ENCODE data around the gene INHBC. TPM values are rescaled to one million over a fixed set of nuclear protein-coding genes. Genes with fewer than 3 reads are reported as not detected.
A peak's percentile ranks its signal among the peaks of the same experiment; 100 is the strongest.

INHBC gene
- total RNA-seq, 1 donor from 2014 or later = not detected

DNA sequence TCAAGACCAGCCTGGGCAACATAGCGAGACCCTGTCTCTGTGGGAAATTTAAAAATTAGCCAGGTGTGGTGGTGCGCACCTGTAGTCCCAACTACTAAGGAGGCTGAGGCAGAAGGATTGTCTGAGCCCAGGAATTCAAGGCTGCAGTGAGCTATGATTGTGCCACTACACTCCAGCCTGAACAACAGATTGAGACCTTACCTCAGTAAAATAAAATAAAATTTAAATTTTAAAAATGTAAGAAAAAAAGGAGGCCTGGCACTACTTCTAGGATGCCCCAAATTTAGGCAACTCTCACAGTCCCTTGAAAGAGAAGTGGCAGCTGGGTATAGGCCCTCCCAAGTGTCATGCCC lies 19.6 kb downstream of the INHBC start:
- no peak for DNase-seq (ENCODE audit: low read depth in 2 of 2)

GRCh38 chr12:57454566-57455373 lies 20.2 kb downstream of the INHBC start, which contains the start of gene INHBE:
TSS of gene INHBE (plus strand) at chr12:57455307. CDS start at chr12:57455537, 230 bp downstream.
- DNase-seq (ENCODE audit: low read depth in 2 of 2) = no peak

GRCh38 chr12:57455374-57456144 lies 21.0 kb downstream of the INHBC start:
- DNase-seq (ENCODE audit: low read depth in 2 of 2) = no peak

DNA sequence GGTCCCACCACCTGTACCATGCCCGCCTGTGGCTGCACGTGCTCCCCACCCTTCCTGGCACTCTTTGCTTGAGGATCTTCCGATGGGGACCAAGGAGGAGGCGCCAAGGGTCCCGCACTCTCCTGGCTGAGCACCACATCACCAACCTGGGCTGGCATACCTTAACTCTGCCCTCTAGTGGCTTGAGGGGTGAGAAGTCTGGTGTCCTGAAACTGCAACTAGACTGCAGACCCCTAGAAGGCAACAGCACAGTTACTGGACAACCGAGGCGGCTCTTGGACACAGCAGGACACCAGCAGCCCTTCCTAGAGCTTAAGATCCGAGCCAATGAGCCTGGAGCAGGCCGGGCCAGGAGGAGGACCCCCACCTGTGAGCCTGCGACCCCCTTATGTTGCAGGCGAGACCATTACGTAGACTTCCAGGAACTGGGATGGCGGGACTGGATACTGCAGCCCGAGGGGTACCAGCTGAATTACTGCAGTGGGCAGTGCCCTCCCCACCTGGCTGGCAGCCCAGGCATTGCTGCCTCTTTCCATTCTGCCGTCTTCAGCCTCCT lies 21.6 kb downstream of the INHBC start:
- peak; percentile 16 to 52 for DNase-seq (ENCODE audit: low read depth in 2 of 2)

DNA sequence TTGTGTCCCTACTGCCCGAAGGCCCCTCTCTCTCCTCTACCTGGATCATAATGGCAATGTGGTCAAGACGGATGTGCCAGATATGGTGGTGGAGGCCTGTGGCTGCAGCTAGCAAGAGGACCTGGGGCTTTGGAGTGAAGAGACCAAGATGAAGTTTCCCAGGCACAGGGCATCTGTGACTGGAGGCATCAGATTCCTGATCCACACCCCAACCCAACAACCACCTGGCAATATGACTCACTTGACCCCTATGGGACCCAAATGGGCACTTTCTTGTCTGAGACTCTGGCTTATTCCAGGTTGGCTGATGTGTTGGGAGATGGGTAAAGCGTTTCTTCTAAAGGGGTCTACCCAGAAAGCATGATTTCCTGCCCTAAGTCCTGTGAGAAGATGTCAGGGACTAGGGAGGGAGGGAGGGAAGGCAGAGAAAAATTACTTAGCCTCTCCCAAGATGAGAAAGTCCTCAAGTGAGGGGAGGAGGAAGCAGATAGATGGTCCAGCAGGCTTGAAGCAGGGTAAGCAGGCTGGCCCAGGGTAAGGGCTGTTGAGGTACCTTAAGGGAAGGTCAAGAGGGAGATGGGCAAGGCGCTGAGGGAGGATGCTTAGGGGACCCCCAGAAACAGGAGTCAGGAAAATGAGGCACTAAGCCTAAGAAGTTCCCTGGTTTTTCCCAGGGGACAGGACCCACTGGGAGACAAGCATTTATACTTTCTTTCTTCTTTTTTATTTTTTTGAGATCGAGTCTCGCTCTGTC lies 22.3 kb downstream of the INHBC start:
- DNase-seq (ENCODE audit: low read depth in 2 of 2) = no peak

GRCh38 chr12:57458665-57459054 lies 24.1 kb downstream of the INHBC start:
- DNase-seq (ENCODE audit: low read depth in 2 of 2) = no peak

- DNase-seq (ENCODE audit: low read depth in 2 of 2) = peak; percentile 82 to 95
Observed at GRCh38 chr12:57459055-57459749, 24.6 kb downstream of the INHBC start.

DNA sequence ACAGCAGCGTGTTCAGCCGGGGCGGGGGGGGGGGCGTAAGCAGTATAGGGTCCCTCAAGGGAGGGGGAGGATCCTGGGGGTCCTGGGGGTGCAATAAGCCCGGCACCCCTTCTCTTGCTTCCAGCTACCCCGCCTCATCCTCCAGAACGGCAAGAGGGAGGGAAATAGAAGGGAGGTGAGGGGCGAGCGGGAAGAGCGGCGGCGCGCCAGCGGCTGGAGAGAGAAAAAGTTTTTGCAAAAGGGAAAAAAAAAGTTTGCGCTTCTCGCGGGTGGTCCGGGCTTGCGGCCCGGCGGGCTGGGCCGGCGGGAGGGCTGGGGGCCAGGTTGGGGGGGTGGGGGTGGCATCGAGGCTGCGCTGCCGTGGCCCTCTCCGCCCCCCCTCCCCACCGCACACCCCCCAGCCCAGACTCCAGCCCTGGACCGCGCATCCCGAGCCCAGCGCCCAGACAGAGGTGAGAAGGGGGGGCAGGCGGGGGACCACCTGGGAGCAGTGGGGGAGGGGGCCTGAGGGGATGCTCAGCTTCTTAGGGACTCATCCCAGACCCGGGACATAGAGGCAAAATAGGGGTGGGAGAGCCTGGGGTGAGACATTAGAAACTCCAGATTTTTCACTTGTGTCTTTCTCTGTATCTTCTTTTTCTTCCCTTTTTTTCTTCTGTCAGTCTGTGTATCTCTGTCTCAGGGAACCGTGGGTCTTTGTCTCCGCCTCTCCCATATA lies 25.3 kb downstream of the INHBC start, which contains the start of gene GLI1:
GLI1 (plus strand) TSS at position 36 of the 718 bp plus-strand sequence. CDS start 3,907 bp downstream, outside the sequence.
- DNase-seq (ENCODE audit: low read depth in 2 of 2) = no peak

DNA sequence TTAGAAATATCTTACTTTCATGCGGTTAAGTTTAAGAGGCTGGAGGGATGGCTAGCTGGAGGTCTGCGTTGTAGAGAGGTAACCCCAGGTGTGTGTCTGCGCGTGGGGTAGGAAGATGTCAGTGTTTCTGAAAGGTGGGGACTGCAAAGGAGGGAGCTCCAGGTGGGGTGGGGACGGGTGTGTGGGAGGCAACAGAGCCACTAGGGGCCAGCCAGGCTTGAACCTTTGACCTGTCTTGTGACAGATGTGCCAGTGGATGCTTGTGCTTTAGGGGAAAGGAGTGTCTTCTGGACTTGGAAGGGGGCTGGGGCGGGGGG lies 25.8 kb downstream of the INHBC start:
- no peak for DNase-seq (ENCODE audit: low read depth in 2 of 2)

DNA sequence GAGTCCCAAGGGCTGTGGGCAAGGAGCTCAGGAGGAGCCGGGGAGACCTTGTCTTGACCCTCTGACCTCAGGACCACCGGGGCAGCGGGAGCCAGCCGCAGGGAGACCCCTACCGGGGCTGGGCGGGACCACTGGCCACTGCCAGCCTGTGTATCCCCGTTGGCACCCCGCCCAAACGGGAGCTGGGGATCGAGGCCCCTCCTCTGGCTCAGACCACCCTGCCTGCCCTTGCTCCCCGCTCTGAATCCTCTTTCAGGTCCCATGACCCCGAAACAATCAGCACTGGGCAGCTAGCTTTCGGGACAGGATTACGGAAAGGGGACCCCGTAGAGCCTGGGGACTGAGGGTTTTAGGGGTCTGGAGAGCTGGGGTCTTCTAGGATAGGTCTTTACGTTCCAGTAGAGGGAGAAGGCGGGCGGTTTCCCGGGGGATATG lies 26.3 kb downstream of the INHBC start:
- DNase-seq (ENCODE audit: low read depth in 2 of 2) = no peak

DNA sequence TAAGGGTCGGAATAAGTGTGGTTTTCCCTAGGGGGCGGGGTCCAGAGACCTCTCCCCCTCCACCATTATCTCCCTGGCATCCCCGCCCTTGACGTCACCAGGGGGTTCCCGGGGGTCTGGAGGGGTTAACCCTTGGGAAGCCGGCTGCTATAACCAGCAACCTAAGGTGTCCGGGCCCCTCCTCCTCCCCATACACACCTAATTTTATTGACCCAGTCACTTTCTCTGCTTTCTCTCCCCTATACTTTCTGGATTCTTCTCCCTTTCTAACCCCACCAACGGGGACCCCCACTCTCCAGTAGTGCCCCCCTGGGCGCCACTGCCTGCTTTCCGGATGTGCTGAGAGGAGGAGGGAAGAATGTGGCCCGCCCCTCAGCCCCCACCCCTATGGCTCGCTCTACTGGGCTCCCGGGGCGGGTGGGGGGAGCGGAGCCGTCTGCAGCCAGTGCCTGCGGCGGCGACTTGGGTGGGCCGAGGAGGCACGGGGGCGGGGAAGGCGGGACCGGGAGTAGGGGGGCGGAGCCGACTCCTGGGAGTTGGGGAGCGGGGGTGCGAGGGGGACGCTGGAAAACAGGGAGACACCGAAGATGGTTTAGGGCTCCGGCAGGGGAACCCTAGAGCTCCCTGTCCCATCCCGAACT lies 26.8 kb downstream of the INHBC start:
- peak in 1 of 2 donors; percentile 44 for DNase-seq (ENCODE audit: low read depth in 2 of 2)

DNA sequence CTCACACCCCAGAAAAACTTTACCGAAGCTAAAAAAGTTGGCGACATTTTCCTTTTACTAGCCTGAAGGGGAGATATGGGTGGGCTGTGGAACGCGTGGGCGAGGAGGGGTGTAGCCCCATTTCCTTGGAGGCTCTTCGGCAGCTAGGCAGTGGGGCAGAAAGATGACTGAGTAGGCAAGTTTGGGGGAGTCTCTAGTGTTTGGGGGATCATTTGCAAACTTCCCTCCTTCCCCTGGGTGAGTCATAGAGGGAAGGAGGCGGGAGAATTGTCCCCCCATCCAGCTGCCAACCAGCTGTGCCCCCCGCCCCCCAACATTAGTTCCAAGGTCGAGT lies 27.3 kb downstream of the INHBC start:
- no peak for DNase-seq (ENCODE audit: low read depth in 2 of 2)

- DNase-seq (ENCODE audit: low read depth in 2 of 2) = peak; percentile 57 to 84
Observed at GRCh38 chr12:57462251-57462911, 27.8 kb downstream of the INHBC start.

GRCh38 chr12:57462912-57463253 lies 28.3 kb downstream of the INHBC start:
- no peak for DNase-seq (ENCODE audit: low read depth in 2 of 2)

- DNase-seq (ENCODE audit: low read depth in 2 of 2) = no peak
Observed at GRCh38 chr12:57464569-57464968, 30.0 kb downstream of the INHBC start.

GRCh38 chr12:57465030-57465746 lies 30.6 kb downstream of the INHBC start:
- DNase-seq (ENCODE audit: low read depth in 2 of 2) = no peak

- no peak for DNase-seq (ENCODE audit: low read depth in 2 of 2)
Observed at GRCh38 chr12:57465747-57466505, 31.3 kb downstream of the INHBC start.

DNA sequence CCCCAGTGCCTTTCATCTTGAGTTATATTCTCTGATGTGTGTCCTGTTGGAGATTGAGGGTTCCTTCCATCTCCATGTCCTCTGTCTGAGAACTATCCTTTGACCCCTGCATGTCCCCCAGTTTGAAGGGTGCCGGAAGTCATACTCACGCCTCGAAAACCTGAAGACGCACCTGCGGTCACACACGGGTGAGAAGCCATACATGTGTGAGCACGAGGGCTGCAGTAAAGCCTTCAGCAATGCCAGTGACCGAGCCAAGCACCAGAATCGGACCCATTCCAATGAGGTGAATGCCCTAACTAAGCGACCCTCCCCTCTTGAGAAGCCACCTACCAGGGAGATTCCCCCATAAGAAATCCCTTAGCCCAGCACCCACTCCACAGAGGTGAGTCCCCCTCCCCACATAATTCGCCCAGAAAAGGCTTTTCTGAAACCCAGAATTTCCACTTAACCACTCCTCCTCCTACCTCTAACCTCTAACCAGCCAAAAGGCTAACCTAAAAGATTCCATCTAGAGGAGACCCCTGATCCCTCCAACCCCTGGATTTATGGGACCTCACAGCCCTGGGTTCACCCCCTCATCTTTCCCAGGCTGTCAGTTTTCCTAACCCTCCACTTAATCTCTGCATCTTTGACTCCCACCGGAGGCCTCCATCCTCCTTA lies 32.8 kb downstream of the INHBC start:
- DNase-seq (ENCODE audit: low read depth in 2 of 2) = no peak

All from dermis microvascular lymphatic vessel endothelial cell (primary cell).